OCI-LY3 (cell line): ENCODE results near the gene PRRC2A.

Source experiments
- H2AFZ ChIP-seq: fragments of 200-600, 300-600 bp; shearing (Covaris generic); 2 replicates; pipeline ENCODE4 v1.6.0; 2014; ENCODE audit warnings: antibody characterized with exemption, low read depth, low read length
- H3K27ac ChIP-seq: fragments of 200-600, 300-600 bp; sonication (generic); 2 replicates; pipeline ENCODE4 v1.5.1; 2014; ENCODE audit warnings: mild to moderate bottlenecking, low read length, moderate library complexity, mixed read lengths
- H3K27me3 ChIP-seq: fragments of 200-600, 300-600 bp; sonication (generic); 2 replicates; pipeline ENCODE4 v1.6.1; 2014; ENCODE audit warnings: low read depth, low read length, mixed read lengths
- H3K36me3 ChIP-seq: fragments of 200-600, 300-600 bp; sonication (generic); replicated peaks from 2 replicates; pipeline ENCODE3; 2014; ENCODE audit warnings: low read depth, low read length, mixed read lengths
- H3K4me1 ChIP-seq: fragments of 300-600, 200-600 bp; sonication (generic); 2 replicates; pipeline ENCODE4 v1.6.1; 2014; ENCODE audit warnings: low read length, mixed read lengths
- H3K4me2 ChIP-seq: fragments of 200-600, 300-600 bp; sonication (generic); 2 replicates; pipeline ENCODE4 v1.6.1; 2014; ENCODE audit warnings: low read length, mixed read lengths
- H3K4me3 ChIP-seq: fragments of 300-600, 200-600 bp; sonication (generic); 2 replicates; pipeline ENCODE4 v1.5.1; 2014; ENCODE audit warnings: antibody characterized with exemption, mild to moderate bottlenecking, low read length, moderate library complexity
- H3K79me2 ChIP-seq: fragments of 300-600, 200-600 bp; shearing (Covaris generic); 2 replicates; pipeline ENCODE4 v1.6.1; 2014; ENCODE audit warnings: mild to moderate bottlenecking, low read length, mixed read lengths
- H3K9ac ChIP-seq: fragments of 300-600, 200-600 bp; shearing (Covaris generic); 2 replicates; pipeline ENCODE4 v1.6.0; 2014; ENCODE audit warnings: mild to moderate bottlenecking, low read length, moderate library complexity
- H3K9me3 ChIP-seq: fragments of 200-600, 300-600 bp; shearing (Covaris generic); 2 replicates; pipeline ENCODE4 v1.6.1; 2014; ENCODE audit warnings: low read length, mixed read lengths; ENCODE audit not compliant: insufficient read depth
- H4K20me1 ChIP-seq: fragments of 200-600, 300-600 bp; sonication (generic); 2 replicates; pipeline ENCODE4 v1.6.1; 2016; ENCODE audit warnings: low read length, mixed read lengths; ENCODE audit not compliant: insufficient read depth
- EZH2phosphoT487 ChIP-seq: fragments of 200-600 bp; shearing (Covaris generic); IDR thresholded peaks from 2 replicates; pipeline ENCODE4 v1.6.1; 2018; ENCODE audit warnings: antibody characterized with exemption, mixed run types, low read depth
- TF ChIP-seq, protein P1 (sequence below): fragments of 200-600, 300-600 bp; sonication (generic); IDR thresholded peaks from 2 replicates; pipeline ENCODE4 v1.5.1; 2014; ENCODE audit warnings: antibody characterized with exemption, low read length, low read depth

Gene PRRC2A

GRCh38 chr6:31680226-31681134, 60.0 kb downstream of the PRRC2A start, which contains the start of gene LY6G5C:
Gene LY6G5C, minus strand, starts transcription at chr6:31681067. Its CDS starts 694 bp downstream, at chr6:31680373.
- peak within 1 kb of the TSS; percentile 77 for H3K4me2 ChIP-seq
- H3K9ac ChIP-seq: peak within 1 kb of the TSS; percentile 53; the same call in 1 of the 2 replicates
- peak within 1 kb of the TSS; percentile 76 for H3K4me3 ChIP-seq
- no peaks in the 10 kb centered on the region for H3K79me2 ChIP-seq
- H3K9me3 ChIP-seq: no peaks in the 10 kb centered on the region
- H3K27me3 ChIP-seq: no peaks in the 10 kb centered on the region
- peaks cover 17% of the 10 kb centered on the region for H3K4me1 ChIP-seq
- TF ChIP-seq EZH2phosphoT487: no peak
- TF ChIP-seq, protein P1, sequence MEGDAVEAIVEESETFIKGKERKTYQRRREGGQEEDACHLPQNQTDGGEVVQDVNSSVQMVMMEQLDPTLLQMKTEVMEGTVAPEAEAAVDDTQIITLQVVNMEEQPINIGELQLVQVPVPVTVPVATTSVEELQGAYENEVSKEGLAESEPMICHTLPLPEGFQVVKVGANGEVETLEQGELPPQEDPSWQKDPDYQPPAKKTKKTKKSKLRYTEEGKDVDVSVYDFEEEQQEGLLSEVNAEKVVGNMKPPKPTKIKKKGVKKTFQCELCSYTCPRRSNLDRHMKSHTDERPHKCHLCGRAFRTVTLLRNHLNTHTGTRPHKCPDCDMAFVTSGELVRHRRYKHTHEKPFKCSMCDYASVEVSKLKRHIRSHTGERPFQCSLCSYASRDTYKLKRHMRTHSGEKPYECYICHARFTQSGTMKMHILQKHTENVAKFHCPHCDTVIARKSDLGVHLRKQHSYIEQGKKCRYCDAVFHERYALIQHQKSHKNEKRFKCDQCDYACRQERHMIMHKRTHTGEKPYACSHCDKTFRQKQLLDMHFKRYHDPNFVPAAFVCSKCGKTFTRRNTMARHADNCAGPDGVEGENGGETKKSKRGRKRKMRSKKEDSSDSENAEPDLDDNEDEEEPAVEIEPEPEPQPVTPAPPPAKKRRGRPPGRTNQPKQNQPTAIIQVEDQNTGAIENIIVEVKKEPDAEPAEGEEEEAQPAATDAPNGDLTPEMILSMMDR: peak; percentile 54
- H4K20me1 ChIP-seq: no peaks in the 10 kb centered on the region
- no peak within 1 kb of the TSS for H3K27ac ChIP-seq
- H2AFZ ChIP-seq: peak within 1 kb of the TSS; percentile 59
- no peaks in the 10 kb centered on the region for H3K36me3 ChIP-seq

GRCh38 chr6:31681135-31681671, 60.7 kb downstream of the PRRC2A start:
- peak overlapping the region; percentile 53; the same call in 1 of the 2 replicates for H3K9ac ChIP-seq
- peak overlapping the region; percentile 59 for H2AFZ ChIP-seq
- no peaks in the 10 kb centered on the region for H3K79me2 ChIP-seq
- peaks cover 16% of the 10 kb centered on the region for H3K4me1 ChIP-seq
- H3K27me3 ChIP-seq: no peaks in the 10 kb centered on the region
- H3K4me3 ChIP-seq: peak overlapping the region; percentile 76
- peak overlapping the region; percentile 77 for H3K4me2 ChIP-seq
- no peaks in the 10 kb centered on the region for H3K9me3 ChIP-seq
- no peaks in the 10 kb centered on the region for H3K36me3 ChIP-seq
- H3K27ac ChIP-seq: no peak overlapping the region
- TF ChIP-seq, protein P1: no peak
- TF ChIP-seq EZH2phosphoT487: no peak
- H4K20me1 ChIP-seq: no peaks in the 10 kb centered on the region

DNA sequence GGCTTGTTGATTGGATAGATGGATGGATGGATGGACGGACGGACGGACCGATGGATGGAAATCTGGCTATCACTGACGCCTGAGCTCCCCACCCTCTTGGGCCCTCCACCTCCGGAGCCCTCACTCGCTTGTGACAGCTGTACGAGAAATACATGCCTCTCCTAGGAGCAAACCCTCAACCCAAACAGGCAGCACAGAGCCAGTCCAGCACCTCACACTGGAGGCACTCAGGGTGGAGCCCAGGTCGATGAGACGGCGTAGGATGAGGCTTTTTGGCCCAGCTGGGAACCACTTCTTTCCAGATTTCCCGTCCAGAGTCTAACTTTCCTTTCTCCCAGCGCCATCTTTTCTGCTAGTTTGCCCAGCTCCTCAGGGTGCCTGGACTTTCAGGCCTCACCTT, 63.1 kb downstream of the PRRC2A start:
- Histone ChIP-seq H3K79me2 (no peaks in the 10 kb centered on the region), H2AFZ (no peak overlapping the region), H3K4me2 (no peak overlapping the region), H3K27me3 (no peaks in the 10 kb centered on the region), H4K20me1 (no peaks in the 10 kb centered on the region), H3K4me1 (peaks cover 4% of the 10 kb centered on the region; the same call in 1 of the 2 replicates), H3K27ac (no peak overlapping the region), H3K9ac (no peak overlapping the region), H3K9me3 (no peaks in the 10 kb centered on the region), H3K4me3 (no peak overlapping the region), H3K36me3 (no peaks in the 10 kb centered on the region)
- TF ChIP-seq, protein P1: no peak
- no peak for TF ChIP-seq EZH2phosphoT487

GRCh38 chr6:31686483-31686882, 66.0 kb downstream of the PRRC2A start:
- no peak for TF ChIP-seq EZH2phosphoT487
- TF ChIP-seq, protein P1: no peak

More at GRCh38 chr6:31686483-31686882, 66.0 kb downstream of the PRRC2A start:
- no peaks in the 10 kb centered on the region for H4K20me1 ChIP-seq
- no peak overlapping the region for H3K27ac ChIP-seq
- no peak overlapping the region for H2AFZ ChIP-seq
- peaks cover 5% of the 10 kb centered on the region; the same call in 1 of the 2 replicates for H3K4me1 ChIP-seq
- no peaks in the 10 kb centered on the region for H3K27me3 ChIP-seq
- no peak overlapping the region for H3K9ac ChIP-seq
- no peak overlapping the region for H3K4me2 ChIP-seq
- no peaks in the 10 kb centered on the region for H3K79me2 ChIP-seq
- peaks cover 2% of the 10 kb centered on the region for H3K36me3 ChIP-seq
- H3K4me3 ChIP-seq: no peak overlapping the region
- no peaks in the 10 kb centered on the region for H3K9me3 ChIP-seq
